Mesenteric fat pad (tissue), 1 donor: ENCODE data around the gene JAML. TPM values are rescaled to one million over a fixed set of nuclear protein-coding genes. Genes with fewer than 3 reads are reported as not detected.

Source experiments
- DNase-seq: peaks from one replicate; pipeline ENCODE4 v3.0.0-alpha.2; 2020; ENCODE audit warnings: low spot score
- total RNA-seq: library from RNA; stranded (reverse); fragmentation: NEBNext Ultra II Directional; extraction: Animal tissue kit (Norgen Biotek cat#: 25700); gene quantifications from one replicate; pipeline ENCODE4 v1.2.1, GENCODE V29; 2021
- donor health status: DM: yes; HTN: yes; CAD: no.

The JAML gene
- total RNA-seq, 1 donor from 2014 or later = 7.9 TPM

GRCh38 chr11:118216621-118217481 is 8.0 kb downstream of the JAML start:
- no peak for DNase-seq

GRCh38 chr11:118215765-118216164 is 9.0 kb downstream of the JAML start:
- DNase-seq = no peak

- DNase-seq = no peak
These were observed 9.5 kb downstream of the JAML start for GRCh38 chr11:118215262-118215661.

- no peak for DNase-seq
These were observed 10.4 kb downstream of the JAML start for GRCh38 chr11:118214210-118214914.

GRCh38 chr11:118213781-118214180 is 11.0 kb downstream of the JAML start:
- DNase-seq = no peak

- no peak for DNase-seq
These were observed 11.6 kb downstream of the JAML start for GRCh38 chr11:118213201-118213600.

- no peak for DNase-seq
These were observed 12.0 kb downstream of the JAML start for GRCh38 chr11:118212781-118213191.

GRCh38 chr11:118212131-118212725 is 12.6 kb downstream of the JAML start:
- no peak for DNase-seq

- DNase-seq = no peak
These were observed 13.8 kb downstream of the JAML start for GRCh38 chr11:118211006-118211405.

GRCh38 chr11:118210323-118210722 is 14.5 kb downstream of the JAML start:
- DNase-seq = no peak

GRCh38 chr11:118209033-118209432 is 15.8 kb downstream of the JAML start:
- no peak for DNase-seq

- no peak for DNase-seq
These were observed 17.7 kb downstream of the JAML start for GRCh38 chr11:118207079-118207478.

- DNase-seq = no peak
These were observed 18.3 kb downstream of the JAML start for GRCh38 chr11:118206391-118207031.

GRCh38 chr11:118205606-118206378 is 19.0 kb downstream of the JAML start:
- no peak for DNase-seq

- no peak for DNase-seq
These were observed 22.0 kb downstream of the JAML start for GRCh38 chr11:118202599-118203422.

- DNase-seq = no peak
These were observed 22.8 kb downstream of the JAML start for GRCh38 chr11:118201966-118202365.

- DNase-seq = no peak
These were observed 23.7 kb downstream of the JAML start for GRCh38 chr11:118200901-118201680.

- no peak for DNase-seq
These were observed 24.3 kb downstream of the JAML start for GRCh38 chr11:118200497-118200896.

GRCh38 chr11:118199135-118199534 is 25.7 kb downstream of the JAML start:
- no peak for DNase-seq
